ENCODE results near the gene CDK17.

Gene CDK17

DNA sequence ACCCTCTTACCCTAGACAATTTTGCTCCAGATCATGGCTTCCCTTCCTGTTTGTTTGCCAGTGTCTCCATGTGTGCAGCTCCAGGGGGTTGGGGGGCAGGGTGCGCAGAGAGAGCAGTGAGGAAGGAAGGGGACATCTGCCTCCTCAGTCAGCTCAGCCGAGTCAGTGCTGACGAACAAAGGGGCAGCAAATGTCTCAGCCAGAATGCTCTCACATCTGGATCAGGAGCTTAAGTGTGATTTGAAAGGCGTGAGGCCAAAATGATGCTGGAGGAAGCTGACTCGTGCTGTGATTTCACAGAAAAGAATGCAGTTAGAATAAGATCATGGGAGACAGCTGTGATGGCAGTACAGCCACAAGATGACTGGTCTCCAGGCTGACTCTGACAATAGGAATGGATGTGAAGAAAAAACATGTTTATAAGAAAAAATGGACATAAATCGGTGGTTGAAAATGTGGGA lies 27.1 kb upstream of the CDK17 start:
- no peak for DNase-seq (ENCODE audit: low read depth)
- H3K4me3 ChIP-seq (ENCODE audit: low read depth, low read length) = no peak overlapping the region
- TF ChIP-seq, protein P1, sequence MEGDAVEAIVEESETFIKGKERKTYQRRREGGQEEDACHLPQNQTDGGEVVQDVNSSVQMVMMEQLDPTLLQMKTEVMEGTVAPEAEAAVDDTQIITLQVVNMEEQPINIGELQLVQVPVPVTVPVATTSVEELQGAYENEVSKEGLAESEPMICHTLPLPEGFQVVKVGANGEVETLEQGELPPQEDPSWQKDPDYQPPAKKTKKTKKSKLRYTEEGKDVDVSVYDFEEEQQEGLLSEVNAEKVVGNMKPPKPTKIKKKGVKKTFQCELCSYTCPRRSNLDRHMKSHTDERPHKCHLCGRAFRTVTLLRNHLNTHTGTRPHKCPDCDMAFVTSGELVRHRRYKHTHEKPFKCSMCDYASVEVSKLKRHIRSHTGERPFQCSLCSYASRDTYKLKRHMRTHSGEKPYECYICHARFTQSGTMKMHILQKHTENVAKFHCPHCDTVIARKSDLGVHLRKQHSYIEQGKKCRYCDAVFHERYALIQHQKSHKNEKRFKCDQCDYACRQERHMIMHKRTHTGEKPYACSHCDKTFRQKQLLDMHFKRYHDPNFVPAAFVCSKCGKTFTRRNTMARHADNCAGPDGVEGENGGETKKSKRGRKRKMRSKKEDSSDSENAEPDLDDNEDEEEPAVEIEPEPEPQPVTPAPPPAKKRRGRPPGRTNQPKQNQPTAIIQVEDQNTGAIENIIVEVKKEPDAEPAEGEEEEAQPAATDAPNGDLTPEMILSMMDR (IDR thresholded peaks at IDR 0.05; ENCODE audit: control insufficient read depth, extremely low read depth, insufficient read depth) = no peak

DNA sequence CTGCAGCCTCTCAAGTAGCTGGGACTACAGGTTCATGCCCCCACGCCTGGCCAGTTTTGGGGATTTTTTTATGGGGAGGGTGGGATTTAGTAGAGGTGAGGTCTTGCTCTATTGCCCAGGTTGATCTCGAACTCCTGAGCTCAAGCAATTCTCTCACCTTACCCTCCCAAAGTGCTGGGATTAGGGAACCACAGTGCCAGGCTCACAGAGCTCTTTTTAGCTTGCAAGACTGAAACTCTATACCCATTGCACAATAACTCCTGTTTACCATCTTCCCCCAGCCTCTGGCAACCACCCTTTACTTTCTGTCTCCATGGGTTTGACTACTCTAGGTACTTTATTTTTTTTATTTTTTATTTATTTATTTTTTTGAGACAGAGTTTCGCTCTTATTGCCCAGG lies 25.7 kb upstream of the CDK17 start:
- DNase-seq (ENCODE audit: low read depth) = no peak
- H3K4me3 ChIP-seq (ENCODE audit: low read depth, low read length) = no peak overlapping the region
- TF ChIP-seq, protein P1 (IDR thresholded peaks at IDR 0.05; ENCODE audit: control insufficient read depth, extremely low read depth, insufficient read depth) = no peak

DNA sequence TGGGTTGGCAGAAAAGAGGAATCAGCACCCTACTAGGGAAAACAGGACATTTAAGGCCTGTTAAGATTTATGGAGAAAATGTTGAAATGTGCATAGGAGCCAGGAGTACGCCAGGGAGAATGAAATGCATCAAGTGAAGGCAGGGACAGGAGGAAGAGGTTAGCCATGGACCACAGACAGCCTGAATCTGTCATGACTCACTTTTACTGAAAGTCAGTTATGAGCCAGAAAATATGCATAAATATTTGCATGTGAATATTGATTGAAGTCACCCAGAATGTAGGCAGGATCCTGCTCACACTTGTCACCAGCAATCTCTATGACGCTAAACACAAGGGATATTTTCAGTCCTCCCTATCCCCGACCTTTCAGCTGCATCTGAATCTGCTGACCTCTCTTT lies 25.1 kb upstream of the CDK17 start:
- TF ChIP-seq, protein P1 (IDR thresholded peaks at IDR 0.05; ENCODE audit: control insufficient read depth, extremely low read depth, insufficient read depth) = no peak
- no peak for DNase-seq (ENCODE audit: low read depth)
- no peak overlapping the region for H3K4me3 ChIP-seq (ENCODE audit: low read depth, low read length)

DNA sequence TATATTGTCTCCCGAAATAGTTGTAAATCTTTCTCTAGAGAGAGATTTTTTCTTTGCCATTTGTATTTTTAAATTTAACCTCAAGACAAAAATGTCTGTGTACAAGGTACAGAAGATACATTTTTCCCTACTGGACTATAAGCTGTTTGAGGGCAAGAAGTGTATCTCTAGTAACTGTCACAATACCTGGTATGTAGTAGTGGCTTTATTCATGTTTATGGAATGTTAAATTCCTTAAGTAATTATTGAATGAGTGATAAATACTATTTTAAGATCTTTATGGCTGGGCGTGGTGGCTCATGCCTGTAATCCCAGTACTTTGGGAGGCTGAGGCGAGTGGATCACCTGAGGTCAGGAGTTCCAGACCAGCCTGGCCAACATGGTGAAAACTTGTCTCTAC lies 24.4 kb upstream of the CDK17 start:
- no peak for DNase-seq (ENCODE audit: low read depth)
- TF ChIP-seq, protein P1 (IDR thresholded peaks at IDR 0.05; ENCODE audit: control insufficient read depth, extremely low read depth, insufficient read depth) = no peak
- no peak overlapping the region for H3K4me3 ChIP-seq (ENCODE audit: low read depth, low read length)

DNA sequence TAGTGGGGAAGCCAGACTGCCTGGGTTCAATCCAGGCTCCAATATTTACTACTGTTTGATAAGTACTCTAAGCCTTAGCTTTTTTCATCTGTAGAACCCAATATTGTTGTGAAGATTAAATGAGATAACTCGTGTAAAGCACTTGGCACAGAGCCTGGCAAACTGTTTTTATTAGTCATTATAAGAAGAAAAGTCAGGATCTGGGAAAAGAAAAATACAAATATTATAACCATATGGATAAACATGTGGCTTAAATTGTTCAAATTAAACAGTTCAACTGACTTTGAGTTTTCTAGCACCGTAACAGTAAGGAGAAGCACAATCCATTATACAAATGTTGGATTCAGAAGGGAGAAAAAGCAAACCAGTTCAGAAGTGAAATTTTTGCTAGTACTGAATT lies 22.0 kb upstream of the CDK17 start:
- no peak overlapping the region for H3K4me3 ChIP-seq (ENCODE audit: low read depth, low read length)
- TF ChIP-seq, protein P1 (IDR thresholded peaks at IDR 0.05; ENCODE audit: control insufficient read depth, extremely low read depth, insufficient read depth) = no peak
- no peak for DNase-seq (ENCODE audit: low read depth)

DNA sequence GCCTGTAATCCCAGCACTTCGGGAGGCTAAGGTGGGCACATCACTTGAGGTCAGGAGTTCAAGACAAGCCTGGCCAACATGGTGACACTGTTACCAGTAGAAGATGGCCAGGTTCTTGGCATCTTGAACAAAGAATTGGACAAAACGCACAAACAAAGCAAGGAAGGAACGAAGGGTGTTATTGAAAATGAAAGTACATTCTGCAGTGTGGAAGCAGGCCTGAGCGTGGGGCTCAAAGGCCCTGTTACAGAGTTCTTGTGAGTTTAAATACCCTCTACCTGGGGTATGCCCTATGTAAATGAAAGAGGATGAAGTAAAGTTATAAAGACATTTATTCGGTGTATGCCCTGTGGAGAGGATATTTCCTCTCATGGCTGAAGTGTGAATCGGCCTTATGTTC lies 20.8 kb upstream of the CDK17 start:
- no peak for DNase-seq (ENCODE audit: low read depth)
- TF ChIP-seq, protein P1 (IDR thresholded peaks at IDR 0.05; ENCODE audit: control insufficient read depth, extremely low read depth, insufficient read depth) = no peak
- no peak overlapping the region for H3K4me3 ChIP-seq (ENCODE audit: low read depth, low read length)

DNA sequence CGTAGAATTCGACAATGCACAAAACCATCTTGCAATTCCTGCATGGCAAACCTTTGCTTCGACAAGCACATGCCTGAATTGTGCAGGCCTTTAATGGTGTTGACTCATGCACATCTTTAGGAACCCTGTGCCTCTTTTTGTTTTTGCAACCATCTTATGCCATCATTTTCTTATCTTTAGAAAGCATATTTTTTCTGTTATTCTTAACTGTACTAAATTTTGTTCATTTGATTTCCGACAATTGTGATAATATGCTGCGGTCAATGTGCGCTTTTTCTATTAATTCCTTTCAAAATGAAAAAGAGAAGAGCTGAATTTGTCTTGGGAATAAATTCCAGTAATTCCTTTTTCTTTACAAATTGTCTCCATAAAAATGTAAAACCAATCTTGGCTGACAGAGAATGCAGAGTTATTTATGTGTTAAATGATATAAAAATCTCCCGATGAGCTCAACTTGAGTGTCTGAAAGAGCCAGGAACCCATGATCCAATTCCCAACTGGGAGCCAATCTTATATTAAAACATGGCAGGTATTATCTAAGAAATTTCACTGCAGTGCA lies 20.1 kb upstream of the CDK17 start:
- DNase-seq (ENCODE audit: low read depth) = no peak
- TF ChIP-seq, protein P1 (IDR thresholded peaks at IDR 0.05; ENCODE audit: control insufficient read depth, extremely low read depth, insufficient read depth) = no peak
- no peak overlapping the region for H3K4me3 ChIP-seq (ENCODE audit: low read depth, low read length)

All from LNCaP clone FGC (cell line).